K562 (cell line): ENCODE data around the gene S100A6. TPM values are rescaled to one million over a fixed set of nuclear protein-coding genes. Genes with fewer than 3 reads are reported as not detected.

Source experiments
- CHCHD3 ChIP-seq: fragments of 250-450 bp; sonication (Bioruptor Pico); IDR thresholded peaks from 2 replicates; pipeline ENCODE4 v2.1.2; 2022; ENCODE audit warnings: mild to moderate bottlenecking
- CHD4 ChIP-seq: fragments of 200-600 bp; sonication (generic); IDR thresholded peaks from 3 replicates; pipeline ENCODE4 v1.6.1; 2012; ENCODE audit warnings: low read depth, mild to moderate bottlenecking, mixed read lengths, low read length, inconsistent platforms; ENCODE audit not compliant: insufficient read depth, insufficient replicate concordance, poor library complexity, severe bottlenecking
- HCFC1 ChIP-seq: IDR thresholded peaks from 2 replicates; pipeline ENCODE4 v1.6.1; 2012; ENCODE audit warnings: low read depth, low read length, improper control_type of control experiment
- MTA1 ChIP-seq: fragments of 450-650 bp; IDR thresholded peaks from 2 replicates; pipeline ENCODE4 v1.6.1; 2017; ENCODE audit warnings: borderline replicate concordance
- NCOR1 ChIP-seq: fragments of 450-650 bp; IDR thresholded peaks from 2 replicates; pipeline ENCODE4 v1.6.1; 2016; ENCODE audit warnings: mild to moderate bottlenecking, moderate library complexity
- NFYB ChIP-seq: IDR thresholded peaks from 2 replicates; pipeline ENCODE4 v1.6.1; 2011; ENCODE audit warnings: mild to moderate bottlenecking, moderate library complexity; ENCODE audit not compliant: insufficient read length; ENCODE audit errors: extremely low read depth
- NR2C1 ChIP-seq, 2 experiments: fragments of 450-650 bp; IDR thresholded peaks; 2 replicates each; pipeline ENCODE4 v1.6.1; 2017; ENCODE audit warnings: mild to moderate bottlenecking in 2 of 2, antibody characterized with exemption in 1 of 2, inconsistent platforms in 1 of 2, missing compliant biosample characterization in 1 of 2, missing genetic modification characterization in 1 of 2
- POLR2AphosphoS2 ChIP-seq: IDR thresholded peaks from 2 replicates; pipeline ENCODE4 v1.6.1; 2012; ENCODE audit warnings: low read length, improper control_type of control experiment
- PTBP1 ChIP-seq: fragments of 200-400 bp; formaldehyde crosslinking; IDR thresholded peaks from 2 replicates; pipeline ENCODE4 v1.6.1; 2017; ENCODE audit warnings: low read depth, low read length
- RBM17 ChIP-seq: fragments of 200-400 bp; formaldehyde crosslinking; IDR thresholded peaks from 2 replicates; pipeline ENCODE4 v1.6.1; 2017; ENCODE audit warnings: low read depth, mild to moderate bottlenecking, low read length, borderline replicate concordance
- RFX1 ChIP-seq: fragments of 450-650 bp; IDR thresholded peaks from 2 replicates; pipeline ENCODE4 v1.6.1; 2016; ENCODE audit warnings: mild to moderate bottlenecking, moderate library complexity
- ZNF12 ChIP-seq: sonication (generic); formaldehyde crosslinking; IDR thresholded peaks from 2 replicates; pipeline ENCODE4 v1.4.0; 2020; ENCODE audit warnings: mild to moderate bottlenecking, missing genetic modification reagents
- ZNF644 ChIP-seq: fragments of 200-800 bp; sonication (Bioruptor generic); IDR thresholded peaks from 2 replicates; pipeline ENCODE4 v1.6.1; 2016; ENCODE audit warnings: low read depth, missing genetic modification characterization, missing compliant biosample characterization
- ZSCAN29 ChIP-seq: fragments of 450-650 bp; IDR thresholded peaks from 2 replicates; pipeline ENCODE4 v1.6.1; 2017
- polyA plus RNA-seq, 8 experiments: library from polyadenylated mRNA; depleted of rRNA in 4 of 8; stranded (reverse) in 5 of 8; unstranded in 3 of 8; fragments of >200 nt; fragmentation: Nextera tagmentation in 2 of 8; fragmentation: Illumina TruSeq in 1 of 8; extraction: Ambion mirVana in 2 of 8; extraction: Trizol in 1 of 8; gene quantifications; 2 replicates each; pipeline versions ENCODE4 v1.2.1 to v1.2.3, GENCODE V29; 2011 to 2014; ENCODE audit warnings: inconsistent platforms in 1 of 8, missing spikeins in 1 of 8
- total RNA-seq, 7 experiments: library from RNA; depleted of rRNA in 6 of 7; stranded (reverse); fragments of >200 nt in 6 of 7; fragmentation: Illumina TruSeq in 2 of 7; extraction: Trizol in 2 of 7; gene quantifications; 2 replicates each; pipeline versions ENCODE4 v1.2.1 to v1.2.3, GENCODE V29; 2011 to 2021; ENCODE audit warnings: low replicate concordance in 1 of 7
- TF ChIP-seq, protein P1 (sequence below): fragments of 450-650 bp; IDR thresholded peaks from 2 replicates; pipeline ENCODE4 v1.6.1; 2018; ENCODE audit warnings: mild to moderate bottlenecking, low read depth; ENCODE audit not compliant: partially characterized antibody
- TF ChIP-seq, protein P2 (sequence below): fragments of 250-450 bp; sonication (Bioruptor Pico); IDR thresholded peaks from 2 replicates; pipeline ENCODE4 v1.4.0; 2020
- TF ChIP-seq, protein P3 (sequence below), 2 experiments: fragments of 150-350 bp in 1 of 2; IDR thresholded peaks; 2 replicates each; pipeline ENCODE4 v1.6.1; 2012 to 2016; ENCODE audit warnings: low read depth in 2 of 2, low read length in 2 of 2, mild to moderate bottlenecking in 1 of 2, moderate library complexity in 1 of 2

S100A6 gene
- total and polyA plus RNA-seq, 9 of the 15 experiments (the other 6 are each of a cell fraction or from before 2014, with no cell fraction given), result 9.8 to 66.5 (median 23.2) TPM

DNA sequence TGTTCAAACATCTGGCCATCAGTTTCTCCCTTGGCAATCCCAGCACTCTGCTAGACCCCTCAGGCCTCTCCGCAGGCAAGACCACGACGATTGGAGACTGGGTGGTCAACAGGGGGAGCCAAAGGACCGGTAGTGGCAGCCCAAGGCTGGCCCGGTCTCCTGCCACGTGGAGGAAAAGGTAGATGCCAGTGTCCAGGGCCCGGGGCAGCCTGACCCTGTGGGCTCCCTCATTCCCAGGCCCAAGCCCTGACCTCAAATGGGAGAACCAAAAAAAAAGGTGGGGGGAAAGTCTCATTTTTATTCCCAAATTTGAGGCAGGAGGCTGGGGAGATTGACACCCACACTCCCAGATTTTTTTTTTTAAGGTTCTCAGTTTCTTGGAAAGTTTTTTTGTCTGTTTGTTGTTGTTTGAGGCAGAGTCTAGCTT lies 24.8 kb downstream of the S100A6 start (continued):
- no peak for TF ChIP-seq NR2C1 (IDR thresholded peaks at IDR 0.05)
- TF ChIP-seq NR2C1 (tag; IDR thresholded peaks at IDR 0.05), result no peak
- TF ChIP-seq HCFC1, result 0 out of 2 replicates have a peak, but pooled peaks have one; percentile 40
- TF ChIP-seq RBM17, result no peak
- no peak for TF ChIP-seq CHCHD3 (CRISPR knock-in tag)
- no peak for TF ChIP-seq PTBP1
- TF ChIP-seq, protein P1, sequence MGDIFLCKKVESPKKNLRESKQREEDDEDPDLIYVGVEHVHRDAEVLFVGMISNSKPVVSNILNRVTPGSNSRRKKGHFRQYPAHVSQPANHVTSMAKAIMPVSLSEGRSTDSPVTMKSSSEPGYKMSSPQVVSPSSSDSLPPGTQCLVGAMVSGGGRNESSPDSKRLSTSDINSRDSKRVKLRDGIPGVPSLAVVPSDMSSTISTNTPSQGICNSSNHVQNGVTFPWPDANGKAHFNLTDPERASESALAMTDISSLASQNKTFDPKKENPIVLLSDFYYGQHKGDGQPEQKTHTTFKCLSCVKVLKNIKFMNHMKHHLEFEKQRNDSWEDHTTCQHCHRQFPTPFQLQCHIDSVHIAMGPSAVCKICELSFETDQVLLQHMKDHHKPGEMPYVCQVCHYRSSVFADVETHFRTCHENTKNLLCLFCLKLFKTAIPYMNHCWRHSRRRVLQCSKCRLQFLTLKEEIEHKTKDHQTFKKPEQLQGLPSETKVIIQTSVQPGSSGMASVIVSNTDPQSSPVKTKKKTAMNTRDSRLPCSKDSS, result no peak
- no peak for TF ChIP-seq ZNF12 (CRISPR knock-in tag)
- TF ChIP-seq MTA1, result no peak
- no peak for TF ChIP-seq RFX1
- no peak for TF ChIP-seq POLR2AphosphoS2
- TF ChIP-seq, protein P2, sequence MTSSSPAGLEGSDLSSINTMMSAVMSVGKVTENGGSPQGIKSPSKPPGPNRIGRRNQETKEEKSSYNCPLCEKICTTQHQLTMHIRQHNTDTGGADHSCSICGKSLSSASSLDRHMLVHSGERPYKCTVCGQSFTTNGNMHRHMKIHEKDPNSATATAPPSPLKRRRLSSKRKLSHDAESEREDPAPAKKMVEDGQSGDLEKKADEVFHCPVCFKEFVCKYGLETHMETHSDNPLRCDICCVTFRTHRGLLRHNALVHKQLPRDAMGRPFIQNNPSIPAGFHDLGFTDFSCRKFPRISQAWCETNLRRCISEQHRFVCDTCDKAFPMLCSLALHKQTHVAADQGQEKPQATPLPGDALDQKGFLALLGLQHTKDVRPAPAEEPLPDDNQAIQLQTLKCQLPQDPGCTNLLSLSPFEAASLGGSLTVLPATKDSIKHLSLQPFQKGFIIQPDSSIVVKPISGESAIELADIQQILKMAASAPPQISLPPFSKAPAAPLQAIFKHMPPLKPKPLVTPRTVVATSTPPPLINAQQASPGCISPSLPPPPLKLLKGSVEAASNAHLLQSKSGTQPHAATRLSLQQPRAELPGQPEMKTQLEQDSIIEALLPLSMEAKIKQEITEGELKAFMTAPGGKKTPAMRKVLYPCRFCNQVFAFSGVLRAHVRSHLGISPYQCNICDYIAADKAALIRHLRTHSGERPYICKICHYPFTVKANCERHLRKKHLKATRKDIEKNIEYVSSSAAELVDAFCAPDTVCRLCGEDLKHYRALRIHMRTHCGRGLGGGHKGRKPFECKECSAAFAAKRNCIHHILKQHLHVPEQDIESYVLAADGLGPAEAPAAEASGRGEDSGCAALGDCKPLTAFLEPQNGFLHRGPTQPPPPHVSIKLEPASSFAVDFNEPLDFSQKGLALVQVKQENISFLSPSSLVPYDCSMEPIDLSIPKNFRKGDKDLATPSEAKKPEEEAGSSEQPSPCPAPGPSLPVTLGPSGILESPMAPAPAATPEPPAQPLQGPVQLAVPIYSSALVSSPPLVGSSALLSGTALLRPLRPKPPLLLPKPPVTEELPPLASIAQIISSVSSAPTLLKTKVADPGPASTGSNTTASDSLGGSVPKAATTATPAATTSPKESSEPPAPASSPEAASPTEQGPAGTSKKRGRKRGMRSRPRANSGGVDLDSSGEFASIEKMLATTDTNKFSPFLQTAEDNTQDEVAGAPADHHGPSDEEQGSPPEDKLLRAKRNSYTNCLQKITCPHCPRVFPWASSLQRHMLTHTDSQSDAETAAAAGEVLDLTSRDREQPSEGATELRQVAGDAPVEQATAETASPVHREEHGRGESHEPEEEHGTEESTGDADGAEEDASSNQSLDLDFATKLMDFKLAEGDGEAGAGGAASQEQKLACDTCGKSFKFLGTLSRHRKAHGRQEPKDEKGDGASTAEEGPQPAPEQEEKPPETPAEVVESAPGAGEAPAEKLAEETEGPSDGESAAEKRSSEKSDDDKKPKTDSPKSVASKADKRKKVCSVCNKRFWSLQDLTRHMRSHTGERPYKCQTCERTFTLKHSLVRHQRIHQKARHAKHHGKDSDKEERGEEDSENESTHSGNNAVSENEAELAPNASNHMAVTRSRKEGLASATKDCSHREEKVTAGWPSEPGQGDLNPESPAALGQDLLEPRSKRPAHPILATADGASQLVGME (CRISPR knock-in tag), result no peak
- no peak for TF ChIP-seq ZNF644 (tag)
- TF ChIP-seq CHD4, result no peak
- TF ChIP-seq, protein P3, sequence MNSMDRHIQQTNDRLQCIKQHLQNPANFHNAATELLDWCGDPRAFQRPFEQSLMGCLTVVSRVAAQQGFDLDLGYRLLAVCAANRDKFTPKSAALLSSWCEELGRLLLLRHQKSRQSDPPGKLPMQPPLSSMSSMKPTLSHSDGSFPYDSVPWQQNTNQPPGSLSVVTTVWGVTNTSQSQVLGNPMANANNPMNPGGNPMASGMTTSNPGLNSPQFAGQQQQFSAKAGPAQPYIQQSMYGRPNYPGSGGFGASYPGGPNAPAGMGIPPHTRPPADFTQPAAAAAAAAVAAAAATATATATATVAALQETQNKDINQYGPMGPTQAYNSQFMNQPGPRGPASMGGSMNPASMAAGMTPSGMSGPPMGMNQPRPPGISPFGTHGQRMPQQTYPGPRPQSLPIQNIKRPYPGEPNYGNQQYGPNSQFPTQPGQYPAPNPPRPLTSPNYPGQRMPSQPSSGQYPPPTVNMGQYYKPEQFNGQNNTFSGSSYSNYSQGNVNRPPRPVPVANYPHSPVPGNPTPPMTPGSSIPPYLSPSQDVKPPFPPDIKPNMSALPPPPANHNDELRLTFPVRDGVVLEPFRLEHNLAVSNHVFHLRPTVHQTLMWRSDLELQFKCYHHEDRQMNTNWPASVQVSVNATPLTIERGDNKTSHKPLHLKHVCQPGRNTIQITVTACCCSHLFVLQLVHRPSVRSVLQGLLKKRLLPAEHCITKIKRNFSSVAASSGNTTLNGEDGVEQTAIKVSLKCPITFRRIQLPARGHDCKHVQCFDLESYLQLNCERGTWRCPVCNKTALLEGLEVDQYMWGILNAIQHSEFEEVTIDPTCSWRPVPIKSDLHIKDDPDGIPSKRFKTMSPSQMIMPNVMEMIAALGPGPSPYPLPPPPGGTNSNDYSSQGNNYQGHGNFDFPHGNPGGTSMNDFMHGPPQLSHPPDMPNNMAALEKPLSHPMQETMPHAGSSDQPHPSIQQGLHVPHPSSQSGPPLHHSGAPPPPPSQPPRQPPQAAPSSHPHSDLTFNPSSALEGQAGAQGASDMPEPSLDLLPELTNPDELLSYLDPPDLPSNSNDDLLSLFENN (IDR thresholded peaks at IDR 0.05; ENCODE audit: low read depth in 2 of 2, low read length in 2 of 2), result no peak
- TF ChIP-seq NFYB, result no peak
- no peak for TF ChIP-seq NCOR1
- TF ChIP-seq ZSCAN29, result no peak
